Activated naive CD8-positive, alpha-beta T cell treated with anti-CD3 and anti-CD28 coated beads, Interleukin-2, amount 50 U/mL, for 24 hours (primary cell): ENCODE results near the gene FAM43A.

ENCODE experiments used
- ATAC-seq: fragments of 150-1000 bp; cut with Tn5 transposase; one replicate; pipeline ENCODE4 v1.10.0; 2021
- DNase-seq: peaks from one replicate; pipeline ENCODE4 v3.0.0; 2021
- H3K27ac Mint-ChIP-seq: one replicate; pipeline ENCODE4 v1.8.0; 2021; ENCODE audit warnings: mild to moderate bottlenecking, mixed read lengths
- H3K27me3 Mint-ChIP-seq: one replicate; pipeline ENCODE4 v1.8.0; 2021; ENCODE audit warnings: mixed read lengths
- H3K36me3 Mint-ChIP-seq: one replicate; pipeline ENCODE4 v1.8.0; 2021; ENCODE audit warnings: low read depth, mixed read lengths
- H3K4me1 Mint-ChIP-seq: one replicate; pipeline ENCODE4 v1.8.0; 2021; ENCODE audit warnings: mixed read lengths
- H3K4me3 Mint-ChIP-seq: one replicate; pipeline ENCODE4 v1.8.0; 2021; ENCODE audit warnings: mild to moderate bottlenecking, moderate library complexity, mixed read lengths
- H3K9me3 Mint-ChIP-seq: one replicate; pipeline ENCODE4 v1.8.0; 2021; ENCODE audit warnings: mixed read lengths

Gene FAM43A

DNA sequence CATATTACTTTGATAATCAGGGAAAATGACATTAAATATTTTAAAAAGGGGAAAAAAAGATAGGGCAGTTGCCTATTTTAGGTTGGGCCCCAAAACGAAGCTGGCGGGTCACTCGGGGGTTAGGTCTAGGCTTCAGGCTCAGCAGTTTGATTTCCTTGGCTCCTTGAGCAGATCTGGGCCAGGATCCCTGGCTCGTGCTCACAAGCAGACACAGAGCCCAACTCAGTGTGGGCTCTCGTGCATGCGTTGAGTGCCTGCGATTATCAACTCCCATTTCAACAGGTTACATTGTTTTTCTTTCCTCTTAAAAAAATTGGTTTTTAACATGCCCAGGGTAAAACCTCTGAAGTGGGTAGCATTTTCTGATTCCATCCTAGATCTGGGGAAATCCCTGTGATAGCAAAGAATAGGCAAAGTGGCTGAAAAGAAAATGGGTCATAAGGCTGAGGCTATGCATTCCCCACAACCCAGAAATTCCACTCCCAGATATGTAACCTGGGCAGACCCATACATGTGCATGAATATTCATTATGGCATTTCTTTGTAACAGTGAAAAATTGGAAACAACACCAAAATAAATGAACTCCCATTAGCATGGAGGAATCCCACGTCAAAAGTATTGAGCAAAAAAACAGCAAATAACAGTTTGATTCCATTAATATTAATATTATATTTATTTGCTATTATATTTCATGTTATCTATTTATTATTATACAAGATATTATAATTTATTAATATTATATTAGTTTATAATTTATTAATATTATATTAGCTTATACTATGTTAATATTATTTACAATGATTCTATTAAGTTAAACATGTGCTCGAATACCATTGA is 27.8 kb downstream of the FAM43A start:
- no peak for ATAC-seq
- no peaks in the 10 kb centered on the region for H3K9me3 Mint-ChIP-seq
- no peaks in the 10 kb centered on the region for H3K27me3 Mint-ChIP-seq
- no peak overlapping the region for H3K27ac Mint-ChIP-seq
- no peak overlapping the region for H3K4me3 Mint-ChIP-seq
- H3K36me3 Mint-ChIP-seq = no peaks in the 10 kb centered on the region
- no peak for DNase-seq
- H3K4me1 Mint-ChIP-seq = peaks cover 2% of the 10 kb centered on the region

DNA sequence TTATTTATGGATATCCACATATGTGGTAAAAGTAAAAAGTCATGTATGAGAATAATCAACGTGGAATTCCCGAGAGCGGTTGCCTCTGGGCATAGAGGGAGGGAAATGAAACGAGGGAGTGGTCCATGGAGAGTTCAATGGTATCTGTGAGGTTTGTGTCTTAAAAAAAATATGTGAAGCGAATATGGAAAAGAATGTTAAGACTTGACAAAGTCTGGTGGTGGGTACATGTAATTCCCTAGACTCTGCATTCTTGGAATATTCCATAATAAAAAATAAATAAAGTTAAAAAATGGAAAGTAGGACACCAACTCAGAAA is 28.4 kb downstream of the FAM43A start:
- H3K9me3 Mint-ChIP-seq = no peaks in the 10 kb centered on the region
- no peak for ATAC-seq
- no peak overlapping the region for H3K4me3 Mint-ChIP-seq
- no peaks in the 10 kb centered on the region for H3K36me3 Mint-ChIP-seq
- no peak overlapping the region for H3K27ac Mint-ChIP-seq
- DNase-seq = no peak
- peaks cover 2% of the 10 kb centered on the region for H3K4me1 Mint-ChIP-seq
- H3K27me3 Mint-ChIP-seq = no peaks in the 10 kb centered on the region

DNA sequence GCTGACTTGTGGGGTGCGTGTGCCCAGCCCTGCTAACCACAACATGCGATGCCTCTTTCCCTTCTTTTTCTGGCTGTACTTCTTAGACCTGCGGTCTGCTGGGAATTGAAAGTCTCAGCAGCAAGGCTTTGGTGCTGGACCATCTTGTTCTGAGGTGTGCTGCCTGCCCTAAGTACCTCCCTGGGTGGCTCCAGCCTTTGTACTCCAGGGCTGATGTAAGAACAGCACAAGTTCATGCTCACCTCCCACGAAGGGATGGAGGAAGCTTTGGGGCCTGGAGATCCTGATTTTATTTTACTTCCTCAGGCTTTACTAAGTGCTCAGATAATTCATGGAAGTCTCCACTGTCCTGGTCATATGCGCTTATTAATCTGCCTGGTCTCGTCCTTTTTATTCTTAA is 28.9 kb downstream of the FAM43A start:
- Mint-ChIP-seq H3K27ac (no peak overlapping the region), H3K9me3 (no peaks in the 10 kb centered on the region), H3K4me1 (peaks cover 2% of the 10 kb centered on the region), H3K27me3 (no peaks in the 10 kb centered on the region), H3K4me3 (no peak overlapping the region), H3K36me3 (no peaks in the 10 kb centered on the region)
- DNase-seq (no peak), ATAC-seq (no peak)

- peak; percentile 40 for ATAC-seq
Measured at GRCh38 chr3:194715022-194715800, 29.5 kb downstream of the FAM43A start.

DNA sequence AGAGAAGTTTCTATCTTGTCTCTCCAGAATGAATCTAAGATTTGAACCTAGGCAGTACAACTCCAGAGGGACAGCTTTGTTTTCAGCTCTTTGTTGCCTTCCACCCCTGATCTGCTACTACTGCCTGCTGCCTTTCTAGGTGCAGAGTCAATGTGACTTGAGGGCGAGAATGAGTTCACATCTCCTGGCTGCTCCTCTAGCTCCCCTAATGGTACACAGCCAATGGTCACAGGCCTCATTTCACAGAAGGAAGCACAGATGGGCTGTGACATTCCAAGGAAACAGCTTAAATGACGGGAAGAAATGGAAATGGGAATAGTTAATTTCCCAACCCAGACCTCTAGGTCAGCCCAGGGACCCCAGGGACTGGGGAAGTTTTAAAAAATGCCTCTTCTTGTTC is 32.4 kb downstream of the FAM43A start:
- Mint-ChIP-seq H3K4me3 (no peak overlapping the region), H3K27me3 (peaks cover 2% of the 10 kb centered on the region), H3K36me3 (no peaks in the 10 kb centered on the region), H3K9me3 (no peaks in the 10 kb centered on the region), H3K27ac (no peak overlapping the region), H3K4me1 (peaks cover 2% of the 10 kb centered on the region)
- DNase-seq (no peak), ATAC-seq (no peak)

More at GRCh38 chr3:194715022-194715800, 29.5 kb downstream of the FAM43A start:
- DNase-seq = no peak
- Mint-ChIP-seq H3K27me3 (no peaks in the 10 kb centered on the region), H3K27ac (no peak overlapping the region), H3K36me3 (no peaks in the 10 kb centered on the region), H3K9me3 (no peaks in the 10 kb centered on the region), H3K4me3 (no peak overlapping the region), H3K4me1 (peaks cover 2% of the 10 kb centered on the region)

DNA sequence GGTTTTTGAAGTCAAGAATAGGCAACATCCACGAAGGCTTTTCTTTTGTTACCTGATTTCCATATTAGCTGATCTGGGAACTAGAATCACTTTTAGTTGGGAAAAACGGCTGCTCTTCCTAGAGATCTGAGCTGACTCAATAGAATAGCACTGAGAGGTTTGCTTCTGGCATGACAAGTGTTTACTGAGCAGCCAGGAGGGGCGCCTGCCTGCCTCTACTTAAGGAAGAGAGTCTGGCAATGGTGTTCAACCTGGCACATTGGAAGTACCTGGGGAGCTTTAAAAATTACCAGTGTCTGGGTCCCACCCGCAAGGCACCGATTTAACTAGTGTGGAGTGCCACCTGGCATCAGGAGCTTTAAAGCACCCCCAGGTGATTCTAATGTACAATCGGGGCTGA is 34.4 kb downstream of the FAM43A start:
- peaks cover 2% of the 10 kb centered on the region for H3K4me1 Mint-ChIP-seq
- H3K36me3 Mint-ChIP-seq = no peaks in the 10 kb centered on the region
- H3K27ac Mint-ChIP-seq = no peak overlapping the region
- DNase-seq (no peak), ATAC-seq (no peak)
- H3K4me3 Mint-ChIP-seq = no peak overlapping the region
- H3K9me3 Mint-ChIP-seq = no peaks in the 10 kb centered on the region
- peaks cover 2% of the 10 kb centered on the region for H3K27me3 Mint-ChIP-seq

- Mint-ChIP-seq H3K27me3 (peaks cover 3% of the 10 kb centered on the region), H3K4me3 (no peak overlapping the region)
Measured at GRCh38 chr3:194723846-194724618, 38.3 kb downstream of the FAM43A start.

GRCh38 chr3:194725346-194725745 is 39.7 kb downstream of the FAM43A start:
- Mint-ChIP-seq H3K9me3 (no peaks in the 10 kb centered on the region), H3K27ac (no peak overlapping the region), H3K4me1 (no peaks in the 10 kb centered on the region), H3K27me3 (peaks cover 9% of the 10 kb centered on the region), H3K36me3 (no peaks in the 10 kb centered on the region), H3K4me3 (no peak overlapping the region)
- no peak for DNase-seq
- ATAC-seq = no peak

More at GRCh38 chr3:194723846-194724618, 38.3 kb downstream of the FAM43A start:
- no peaks in the 10 kb centered on the region for H3K9me3 Mint-ChIP-seq
- no peaks in the 10 kb centered on the region for H3K36me3 Mint-ChIP-seq
- no peaks in the 10 kb centered on the region for H3K4me1 Mint-ChIP-seq
- ATAC-seq = no peak
- DNase-seq = no peak
- H3K27ac Mint-ChIP-seq = no peak overlapping the region

GRCh38 chr3:194727435-194728128 is 41.9 kb downstream of the FAM43A start:
- DNase-seq (no peak), ATAC-seq (no peak)
- peaks cover 13% of the 10 kb centered on the region for H3K27me3 Mint-ChIP-seq
- no peaks in the 10 kb centered on the region for H3K36me3 Mint-ChIP-seq
- no peaks in the 10 kb centered on the region for H3K9me3 Mint-ChIP-seq
- H3K4me1 Mint-ChIP-seq = no peaks in the 10 kb centered on the region
- no peak overlapping the region for H3K27ac Mint-ChIP-seq
- H3K4me3 Mint-ChIP-seq = no peak overlapping the region

DNA sequence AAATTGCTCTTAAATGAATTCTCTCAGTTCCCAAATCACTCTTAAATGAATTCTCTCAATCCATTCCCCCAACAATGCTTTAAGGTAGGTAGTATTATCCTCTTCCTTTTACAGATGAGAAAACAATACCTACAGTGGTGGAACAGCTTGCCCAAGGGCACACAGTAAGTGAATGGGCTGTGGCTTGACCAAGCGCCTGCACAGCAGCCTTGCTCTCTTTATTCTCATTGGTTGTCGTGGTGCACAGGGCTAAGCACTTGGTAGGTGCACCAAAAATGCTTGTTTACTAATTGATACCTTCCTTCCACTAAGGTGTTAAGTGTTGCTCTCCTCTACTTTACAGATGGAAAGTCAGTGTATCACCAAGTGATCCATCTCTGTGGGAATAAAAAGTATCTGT is 43.3 kb downstream of the FAM43A start:
- no peak overlapping the region for H3K27ac Mint-ChIP-seq
- DNase-seq (no peak), ATAC-seq (no peak)
- peaks cover 14% of the 10 kb centered on the region for H3K27me3 Mint-ChIP-seq
- no peak overlapping the region for H3K4me3 Mint-ChIP-seq
- H3K36me3 Mint-ChIP-seq = no peaks in the 10 kb centered on the region
- H3K4me1 Mint-ChIP-seq = no peaks in the 10 kb centered on the region
- H3K9me3 Mint-ChIP-seq = no peaks in the 10 kb centered on the region

DNA sequence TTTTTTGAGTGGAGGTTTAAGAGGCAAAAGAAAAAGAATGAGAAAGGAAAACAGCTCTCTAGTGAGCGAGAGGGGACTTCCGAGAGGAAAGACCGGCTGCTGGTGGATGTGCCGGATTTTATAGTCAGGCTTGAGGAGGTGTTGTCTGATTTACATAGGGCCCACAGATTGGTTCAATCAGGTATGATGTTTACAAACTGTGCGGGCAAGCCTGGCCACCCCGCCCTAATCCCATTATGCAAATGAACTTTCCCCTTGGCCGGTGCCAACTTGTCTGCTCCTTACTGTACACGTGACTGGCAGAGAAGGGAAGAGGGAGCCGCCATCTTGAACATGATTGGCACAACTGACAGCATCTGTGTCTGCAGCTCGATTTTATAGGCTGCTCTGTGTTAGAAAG is 44.7 kb downstream of the FAM43A start:
- ATAC-seq = no peak
- Mint-ChIP-seq H3K9me3 (peaks cover 3% of the 10 kb centered on the region), H3K36me3 (no peaks in the 10 kb centered on the region), H3K4me3 (no peak overlapping the region), H3K27ac (no peak overlapping the region), H3K4me1 (no peaks in the 10 kb centered on the region), H3K27me3 (peaks cover 14% of the 10 kb centered on the region)
- no peak for DNase-seq

DNA sequence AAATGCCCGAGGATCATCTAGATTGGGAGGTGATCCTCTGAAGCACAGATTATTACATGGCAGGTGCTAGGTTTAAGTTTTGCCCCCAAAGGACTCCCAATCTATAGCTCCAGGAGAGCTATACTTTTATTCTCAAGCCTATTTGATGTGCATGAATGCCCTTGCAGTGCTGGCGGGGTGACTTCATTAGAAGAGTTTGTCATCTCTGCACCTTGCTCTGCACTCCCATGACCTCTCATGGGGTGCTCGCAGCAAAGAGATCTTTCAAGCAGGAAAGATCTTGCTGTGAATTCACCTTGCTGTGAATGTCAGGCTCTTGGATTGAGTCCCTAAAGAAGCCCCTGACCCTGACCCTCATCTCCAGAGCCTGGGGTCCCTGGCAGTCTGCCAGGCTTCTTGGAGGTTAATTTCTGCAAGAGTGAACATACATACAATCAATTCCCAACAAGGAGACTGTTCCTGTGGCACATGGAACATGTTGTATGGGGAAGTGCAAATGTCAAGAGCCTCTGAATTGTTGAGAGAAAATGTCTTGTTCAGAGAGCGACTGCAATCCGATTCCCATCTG is 45.9 kb downstream of the FAM43A start:
- ATAC-seq (no peak), DNase-seq (no peak)
- H3K27ac Mint-ChIP-seq = no peak overlapping the region
- H3K36me3 Mint-ChIP-seq = no peaks in the 10 kb centered on the region
- H3K4me1 Mint-ChIP-seq = no peaks in the 10 kb centered on the region
- no peak overlapping the region for H3K4me3 Mint-ChIP-seq
- peaks cover 3% of the 10 kb centered on the region for H3K9me3 Mint-ChIP-seq
- H3K27me3 Mint-ChIP-seq = peaks cover 14% of the 10 kb centered on the region

GRCh38 chr3:194732617-194733016 is 46.9 kb downstream of the FAM43A start:
- Mint-ChIP-seq H3K27me3 (peaks cover 14% of the 10 kb centered on the region), H3K27ac (no peak overlapping the region), H3K9me3 (peaks cover 3% of the 10 kb centered on the region), H3K36me3 (no peaks in the 10 kb centered on the region), H3K4me3 (no peak overlapping the region), H3K4me1 (no peaks in the 10 kb centered on the region)
- ATAC-seq = no peak
- no peak for DNase-seq

DNA sequence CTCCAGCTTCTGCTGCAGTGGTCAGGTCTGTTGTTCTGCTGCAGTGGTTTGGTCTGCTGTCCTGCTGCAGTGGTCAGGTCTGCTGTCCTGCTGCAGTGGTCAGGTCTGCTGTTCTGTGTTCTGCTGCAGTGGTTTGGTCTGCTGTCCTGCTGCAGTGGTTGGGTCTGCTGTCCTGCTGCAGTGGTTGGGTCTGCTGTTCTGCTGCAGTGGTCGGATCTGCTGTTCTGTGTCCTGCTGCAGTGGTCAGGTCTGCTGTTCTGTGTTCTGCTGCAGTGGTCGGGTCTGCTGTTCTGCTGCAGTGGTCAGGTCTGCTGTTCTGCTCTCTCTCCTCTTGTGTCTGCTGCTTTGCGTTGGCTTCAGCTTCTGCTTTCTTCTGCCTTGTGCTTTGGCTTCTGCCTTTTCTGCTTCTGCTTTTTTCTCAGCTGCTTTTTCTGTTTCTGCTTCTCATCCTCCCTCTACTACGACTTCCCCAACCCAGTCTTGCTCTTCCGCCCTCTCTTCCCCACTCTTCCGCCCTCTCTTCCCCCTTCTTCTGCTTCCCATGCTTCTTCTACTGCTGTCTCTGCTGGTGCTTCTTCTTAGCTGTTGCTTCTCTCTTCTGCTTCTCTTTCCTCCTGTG is 50.7 kb downstream of the FAM43A start:
- no peak overlapping the region for H3K4me3 Mint-ChIP-seq
- H3K27ac Mint-ChIP-seq = no peak overlapping the region
- peaks cover 3% of the 10 kb centered on the region for H3K9me3 Mint-ChIP-seq
- DNase-seq (no peak), ATAC-seq (no peak)
- H3K4me1 Mint-ChIP-seq = peaks cover 4% of the 10 kb centered on the region
- peaks cover 6% of the 10 kb centered on the region for H3K27me3 Mint-ChIP-seq
- H3K36me3 Mint-ChIP-seq = no peaks in the 10 kb centered on the region
